ENCODE measurements around the gene AMY1B.
"Not testable (repeated sequence)": the region's sequence is repeated elsewhere in the genome, so short reads cannot be mapped to it uniquely, and the experiment has no call there.

DNA sequence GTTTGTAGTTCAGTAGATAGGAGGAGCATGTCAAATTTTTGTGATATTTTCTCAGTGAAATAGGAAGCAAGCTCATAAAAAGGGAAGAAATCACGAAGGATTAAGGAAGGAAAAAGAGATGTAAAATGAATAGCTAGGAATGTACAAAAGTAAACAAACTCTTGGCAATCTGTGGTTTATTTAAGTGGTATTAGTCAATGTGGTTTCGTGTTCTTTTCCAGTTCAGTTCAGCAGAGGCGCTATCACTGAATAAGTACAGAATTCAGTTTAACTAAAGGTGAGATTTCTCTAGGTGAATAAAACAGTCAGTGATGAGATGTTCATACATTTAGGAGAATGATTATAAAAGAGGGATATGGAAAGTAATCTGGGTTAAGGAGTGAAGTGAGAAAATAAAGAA lies 42.0 kb upstream of the AMY1B start:
- TF ChIP-seq, protein P1, sequence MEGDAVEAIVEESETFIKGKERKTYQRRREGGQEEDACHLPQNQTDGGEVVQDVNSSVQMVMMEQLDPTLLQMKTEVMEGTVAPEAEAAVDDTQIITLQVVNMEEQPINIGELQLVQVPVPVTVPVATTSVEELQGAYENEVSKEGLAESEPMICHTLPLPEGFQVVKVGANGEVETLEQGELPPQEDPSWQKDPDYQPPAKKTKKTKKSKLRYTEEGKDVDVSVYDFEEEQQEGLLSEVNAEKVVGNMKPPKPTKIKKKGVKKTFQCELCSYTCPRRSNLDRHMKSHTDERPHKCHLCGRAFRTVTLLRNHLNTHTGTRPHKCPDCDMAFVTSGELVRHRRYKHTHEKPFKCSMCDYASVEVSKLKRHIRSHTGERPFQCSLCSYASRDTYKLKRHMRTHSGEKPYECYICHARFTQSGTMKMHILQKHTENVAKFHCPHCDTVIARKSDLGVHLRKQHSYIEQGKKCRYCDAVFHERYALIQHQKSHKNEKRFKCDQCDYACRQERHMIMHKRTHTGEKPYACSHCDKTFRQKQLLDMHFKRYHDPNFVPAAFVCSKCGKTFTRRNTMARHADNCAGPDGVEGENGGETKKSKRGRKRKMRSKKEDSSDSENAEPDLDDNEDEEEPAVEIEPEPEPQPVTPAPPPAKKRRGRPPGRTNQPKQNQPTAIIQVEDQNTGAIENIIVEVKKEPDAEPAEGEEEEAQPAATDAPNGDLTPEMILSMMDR (IDR thresholded peaks at IDR 0.05) = not testable (repeated sequence)
- not testable (repeated sequence) for TF ChIP-seq POLR2A (IDR thresholded peaks at IDR 0.05)

Measured in ovary (tissue), 3 donors.